AG08395 (cell line): Measurements from ENCODE around the gene LIMS1.
"Not testable (repeated sequence)": the region's sequence is repeated elsewhere in the genome, so short reads cannot be mapped to it uniquely, and the experiment has no call there.

Source experiments
- DNase-seq: peaks from one replicate; pipeline ENCODE4 v3.0.0; 2012; ENCODE audit warnings: mixed read lengths, low spot score

The LIMS1 gene

GRCh38 chr2:108665975-108666374, 131.7 kb downstream of the LIMS1 start:
- DNase-seq, result not testable (repeated sequence)

- not testable (repeated sequence) for DNase-seq
Measured at GRCh38 chr2:108667140-108667539, 132.9 kb downstream of the LIMS1 start.

DNA sequence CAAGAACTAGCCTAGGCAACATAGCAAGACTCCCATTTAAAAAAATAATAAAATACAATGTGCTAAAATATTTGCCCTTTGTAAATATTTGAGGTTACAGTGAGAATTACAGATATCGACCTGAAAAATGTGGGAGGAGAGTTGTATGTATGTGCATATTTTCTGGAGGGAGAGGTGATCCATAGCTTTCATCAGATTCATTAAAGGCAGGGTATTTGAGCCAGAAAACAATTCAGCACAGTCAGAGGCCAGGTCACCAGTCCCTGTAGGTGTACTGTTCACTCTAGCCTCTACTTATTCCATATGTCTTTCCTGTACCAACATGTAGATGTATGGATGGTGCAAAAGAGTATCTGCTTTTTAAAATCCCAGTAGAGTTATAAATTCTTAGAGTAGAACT, 136.0 kb downstream of the LIMS1 start:
- not testable (repeated sequence) for DNase-seq

DNA sequence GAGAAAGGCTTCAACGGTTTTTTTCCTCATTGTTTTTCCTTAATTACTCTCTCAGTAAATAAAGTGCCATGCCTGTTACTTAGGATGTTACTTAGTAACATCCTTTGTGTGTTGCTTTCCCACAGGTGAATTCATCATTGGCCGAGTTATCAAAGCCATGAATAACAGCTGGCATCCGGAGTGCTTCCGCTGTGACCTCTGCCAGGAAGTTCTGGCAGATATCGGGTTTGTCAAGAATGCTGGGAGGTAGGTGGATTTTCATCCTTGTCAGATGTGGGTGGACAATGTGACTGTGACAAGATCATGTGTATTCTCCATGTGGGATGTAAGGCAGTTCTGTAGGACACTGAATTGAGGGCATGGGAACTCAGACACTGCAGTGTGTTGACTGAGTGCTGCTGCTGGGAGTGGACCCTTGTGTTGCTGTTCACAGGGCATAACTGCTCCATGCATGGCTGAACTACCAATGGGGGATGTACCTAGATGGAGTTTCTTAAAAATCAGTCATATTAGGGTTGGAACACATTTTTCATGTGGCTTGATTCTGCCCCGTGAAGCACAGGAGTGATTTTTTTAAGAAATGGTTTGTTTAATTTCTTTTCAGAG, 138.0 kb downstream of the LIMS1 start:
- DNase-seq, result not testable (repeated sequence)

DNA sequence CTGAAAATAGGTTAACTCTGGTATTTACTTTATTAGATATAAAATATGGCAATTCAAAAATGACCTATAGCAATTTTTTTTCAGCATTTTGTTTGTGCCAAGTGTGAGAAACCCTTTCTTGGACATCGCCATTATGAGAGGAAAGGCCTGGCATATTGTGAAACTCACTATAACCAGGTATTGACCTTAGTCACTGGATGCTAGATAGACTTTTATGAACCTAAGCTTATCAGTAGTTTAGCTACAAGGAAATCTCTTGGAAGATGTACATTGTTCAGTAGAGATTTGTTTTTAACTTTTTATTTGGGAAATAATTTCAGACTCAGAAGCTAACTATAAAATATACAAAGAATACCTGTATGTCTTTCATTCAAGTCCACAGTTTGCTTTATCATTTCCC, 142.3 kb downstream of the LIMS1 start:
- not testable (repeated sequence) for DNase-seq

DNA sequence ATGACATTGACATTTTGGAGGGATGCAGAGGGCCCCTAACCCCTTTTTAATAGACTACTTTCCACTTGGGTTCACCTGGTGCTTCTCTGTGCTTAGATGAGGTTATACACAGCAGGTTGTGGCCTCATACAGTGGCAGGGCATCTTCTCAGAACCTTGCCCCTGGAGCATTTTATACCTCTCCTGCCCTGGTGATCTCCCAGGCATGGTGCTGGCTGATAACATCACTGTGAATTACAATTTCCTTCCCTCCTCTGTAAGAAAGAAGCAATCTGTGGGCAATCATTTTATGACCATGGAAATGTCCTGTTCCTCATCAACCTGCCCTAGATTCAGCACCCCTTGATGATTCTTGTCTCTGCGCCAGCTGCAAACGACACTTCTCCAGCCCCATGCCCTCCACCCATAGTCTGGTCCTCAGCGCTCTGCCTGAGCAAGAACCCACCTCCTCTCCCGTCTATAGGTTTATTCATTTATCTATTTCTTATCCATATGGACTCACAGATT, 143.0 kb downstream of the LIMS1 start:
- DNase-seq, result not testable (repeated sequence)

GRCh38 chr2:108678198-108678651, 144.0 kb downstream of the LIMS1 start:
- DNase-seq, result peak; percentile 2

GRCh38 chr2:108680805-108681204, 146.5 kb downstream of the LIMS1 start:
- not testable (repeated sequence) for DNase-seq

GRCh38 chr2:108688818-108689756, 154.8 kb downstream of the LIMS1 start:
- DNase-seq, result not testable (repeated sequence)

DNA sequence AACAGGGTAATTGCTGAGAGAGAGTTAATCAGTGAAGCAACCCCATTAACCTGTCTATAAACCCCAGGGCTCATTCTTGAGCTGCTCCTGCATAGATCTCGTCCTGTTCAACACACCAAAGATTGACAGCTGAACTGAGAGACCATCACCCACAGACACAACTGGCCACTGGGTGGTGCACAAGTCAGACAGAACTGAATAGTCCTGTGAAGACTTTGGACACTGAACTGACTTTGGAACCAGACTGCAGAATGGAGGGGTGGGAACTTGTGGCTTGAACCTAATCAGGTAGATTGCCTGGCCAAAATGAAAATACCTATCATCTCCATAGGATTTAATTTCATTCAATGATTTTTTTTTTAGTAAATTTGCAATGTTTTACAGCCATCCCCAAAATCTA, 155.7 kb downstream of the LIMS1 start:
- DNase-seq, result not testable (repeated sequence)

- DNase-seq, result no peak
Measured at GRCh38 chr2:108691447-108691846, 157.2 kb downstream of the LIMS1 start.

DNA sequence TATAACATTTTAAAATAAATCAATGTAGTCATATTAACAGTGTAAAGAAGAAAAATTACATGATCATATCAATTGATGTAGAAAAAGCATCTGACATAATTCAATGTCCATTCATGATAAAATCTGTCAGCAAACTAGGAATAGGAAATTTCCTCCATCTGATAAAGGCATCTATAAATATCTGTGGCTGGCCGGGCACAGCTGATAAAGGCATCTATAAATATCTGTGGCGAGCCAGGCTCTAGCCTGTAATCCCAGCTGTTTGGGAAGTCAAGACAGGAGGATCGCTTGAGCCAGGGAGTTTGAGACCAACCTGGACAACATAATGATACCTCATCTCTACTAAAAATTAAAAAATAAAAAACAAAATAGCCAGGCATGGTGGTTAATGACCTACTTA, 166.9 kb downstream of the LIMS1 start:
- no peak for DNase-seq

DNA sequence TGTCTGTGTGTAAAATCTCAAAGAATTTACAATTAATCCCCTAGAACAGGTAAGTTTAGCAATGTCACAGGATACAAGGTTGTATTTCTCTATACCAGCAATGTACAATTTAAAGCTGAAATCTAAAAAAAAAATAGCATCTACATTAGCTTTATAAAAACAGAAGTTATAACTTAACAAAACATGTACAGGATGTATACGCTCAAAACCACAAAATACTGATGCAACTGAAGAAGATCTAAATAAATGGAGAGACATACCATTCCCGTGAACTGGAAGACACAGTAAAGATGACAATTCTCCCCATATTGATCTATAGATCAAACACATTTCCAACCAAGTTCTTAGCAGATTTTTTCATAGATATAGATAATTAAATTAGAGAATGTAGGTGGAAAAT, 167.5 kb downstream of the LIMS1 start:
- DNase-seq, result no peak

DNA sequence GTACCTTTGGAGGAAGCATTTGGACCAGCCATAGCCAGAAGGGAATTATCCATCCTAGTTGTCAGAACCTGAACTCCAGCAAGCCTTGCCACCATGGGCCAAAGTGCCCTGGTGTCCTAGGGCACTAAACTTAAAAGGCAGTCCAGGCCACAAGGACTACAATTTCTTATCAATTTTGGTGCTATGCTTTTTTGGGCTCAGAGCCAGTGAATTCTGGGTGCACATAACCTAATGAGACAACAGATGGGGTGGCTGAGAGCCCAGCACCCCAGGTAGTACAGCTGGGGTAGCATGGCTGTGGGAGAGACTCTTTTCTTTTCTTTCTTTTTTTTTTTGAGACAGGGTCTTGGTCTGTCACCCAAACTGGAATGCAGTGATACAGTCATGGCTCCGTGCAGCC, 170.6 kb downstream of the LIMS1 start:
- DNase-seq, result no peak

- DNase-seq, result no peak
Measured at GRCh38 chr2:108707300-108707699, 173.0 kb downstream of the LIMS1 start.

- not testable (repeated sequence) for DNase-seq
Measured at GRCh38 chr2:108716971-108717370, 182.7 kb downstream of the LIMS1 start.

GRCh38 chr2:108719149-108720044, 185.1 kb downstream of the LIMS1 start, which contains the start of gene RANBP2:
Gene RANBP2, plus strand, starts transcription at chr2:108719482. Its CDS starts 125 bp downstream, at chr2:108719607.
- DNase-seq, result peak; percentile 92

- DNase-seq, result not testable (repeated sequence)
Measured at GRCh38 chr2:108726048-108726447, 191.8 kb downstream of the LIMS1 start.

- not testable (repeated sequence) for DNase-seq
Measured at GRCh38 chr2:108734656-108735055, 200.4 kb downstream of the LIMS1 start.
